Measurements from ENCODE around the gene DZIP1. TPM values are rescaled to one million over a fixed set of nuclear protein-coding genes. Genes with fewer than 3 reads are reported as not detected.

Gene DZIP1
- total RNA-seq, 1 experiment from 2014 or later = 33.6 TPM

- no peaks in the 10 kb centered on the region for H3K79me2 ChIP-seq (ENCODE audit: insufficient read depth, low read length)
- no peaks in the 10 kb centered on the region for H3K9me3 ChIP-seq (ENCODE audit: control insufficient read depth, low read depth, low read length)
- H3K18ac ChIP-seq (ENCODE audit: insufficient read length, low read depth, low read length) = no peak overlapping the region
- H2AK5ac ChIP-seq (ENCODE audit: insufficient read length, low read length) = no peak overlapping the region
- H3K4me2 ChIP-seq (ENCODE audit: insufficient read depth, insufficient read length, low read length) = no peak overlapping the region
- no peak overlapping the region for H2BK15ac ChIP-seq (ENCODE audit: low read depth, low read length)
- H3K4me1 ChIP-seq (ENCODE audit: insufficient read depth, low read length) = no peaks in the 10 kb centered on the region
- no peaks in the 10 kb centered on the region for H3K79me1 ChIP-seq (ENCODE audit: insufficient read depth, low read depth, low read length, poor library complexity, severe bottlenecking)
- no peak overlapping the region for H3K23ac ChIP-seq (ENCODE audit: insufficient read length, low read depth, low read length)
- no peaks in the 10 kb centered on the region for H3K9me3 Mint-ChIP-seq
- no peak overlapping the region for H4K8ac ChIP-seq (replicated peaks; ENCODE audit: insufficient read length, low read depth, low read length)
- H3T11ph ChIP-seq (ENCODE audit: low read length) = no peak overlapping the region
- H4K91ac ChIP-seq (ENCODE audit: insufficient read length, low read depth, low read length) = no peak overlapping the region
- no peak overlapping the region for H4K5ac ChIP-seq (ENCODE audit: insufficient read length, low read depth, low read length)
- H3K27ac Mint-ChIP-seq = no peak overlapping the region
- H3K4me3 Mint-ChIP-seq = no peak overlapping the region
- H3K27me3 Mint-ChIP-seq (ENCODE audit: low read depth) = no peaks in the 10 kb centered on the region
- H3K9ac ChIP-seq (ENCODE audit: extremely low read depth, insufficient read length, low read length) = no peak overlapping the region
- no peak overlapping the region for H3K27ac ChIP-seq (ENCODE audit: insufficient read length, low read depth, low read length)
- no peaks in the 10 kb centered on the region; the same call in 1 of the 2 replicates for H3K27me3 ChIP-seq (ENCODE audit: insufficient read depth, low read length)
- no peak overlapping the region for H2BK12ac ChIP-seq (ENCODE audit: insufficient read length, low read depth, low read length)
- TF ChIP-seq CTCF (conservative IDR thresholded peaks at IDR 0.05) = no peak
- WGBS (ENCODE audit: extremely low coverage, insufficient read length, low lambda C conversion rate) = no CpG with 5 or more reads among the region's 3 CpGs
- H4K20me1 ChIP-seq (ENCODE audit: control insufficient read depth, insufficient read depth, insufficient read length) = no peaks in the 10 kb centered on the region
- H3K4me1 Mint-ChIP-seq = no peaks in the 10 kb centered on the region
- no peak overlapping the region for H3K4ac ChIP-seq (ENCODE audit: low read depth, low read length)
- no peak overlapping the region for H2AFZ ChIP-seq (ENCODE audit: low read length)
- no peak overlapping the region for H3K14ac ChIP-seq (ENCODE audit: insufficient read depth, low read length)
- H2BK5ac ChIP-seq (ENCODE audit: insufficient read length, low read length) = no peak overlapping the region
- H3K23me2 ChIP-seq (ENCODE audit: insufficient read length, low read depth, low read length, poor library complexity, severe bottlenecking) = no peaks in the 10 kb centered on the region
- H3K56ac ChIP-seq (ENCODE audit: insufficient read length, low read depth, low read length) = no peak overlapping the region
- DNase-seq = no peak
- H3K36me3 Mint-ChIP-seq (ENCODE audit: insufficient read depth in 1 of 3, low read depth in 3 of 3) = peaks cover 19 to 63% (median 39%) of the 10 kb centered on the region in 3 experiments; a peak in 6 of 7 replicates
- no peak overlapping the region for H2BK120ac ChIP-seq (ENCODE audit: low read depth, low read length, poor library complexity, severe bottlenecking)
- no peak overlapping the region for H2BK20ac ChIP-seq (ENCODE audit: low read depth, low read length, poor library complexity, severe bottlenecking)
These were observed 56.4 kb downstream of the DZIP1 start for GRCh38 chr13:95588134-95588533.
